HG03469 (cell line): ENCODE data around the gene GDPGP1.
A peak's percentile ranks its signal among the peaks of the same experiment; 100 is the strongest.
"Not testable (repeated sequence)": the region's sequence is repeated elsewhere in the genome, so short reads cannot be mapped to it uniquely, and the experiment has no call there.

Experiments
- ATAC-seq: cut with Tn5 transposase; IDR thresholded peaks from one replicate; pipeline ENCODE4 v1.9.1; 2021; ENCODE audit warnings: mild to moderate bottlenecking, moderate library complexity, moderate number of reproducible peaks; ENCODE audit not compliant: unreplicated experiment

GDPGP1 gene

GRCh38 chr15:90234096-90234988 is at the start of gene GDPGP1:
Gene GDPGP1, plus strand, starts transcription at chr15:90234209. Its CDS starts 6,700 bp downstream, at chr15:90240909.
- ATAC-seq, result peak; percentile 36

- no peak for ATAC-seq
Observed at GRCh38 chr15:90184786-90185704, 49.0 kb upstream of the GDPGP1 start.

GRCh38 chr15:90187257-90187868 is 46.6 kb upstream of the GDPGP1 start:
- no peak for ATAC-seq

- ATAC-seq, result not testable (repeated sequence)
Observed at GRCh38 chr15:90188065-90188464, 45.9 kb upstream of the GDPGP1 start.

- ATAC-seq, result no peak
Observed at GRCh38 chr15:90188914-90189748, 44.9 kb upstream of the GDPGP1 start.

GRCh38 chr15:90189781-90190467 is 44.1 kb upstream of the GDPGP1 start:
- ATAC-seq, result no peak

GRCh38 chr15:90190606-90191343 is 43.2 kb upstream of the GDPGP1 start:
- no peak for ATAC-seq

GRCh38 chr15:90191344-90191687 is 42.7 kb upstream of the GDPGP1 start:
- ATAC-seq, result no peak

GRCh38 chr15:90191794-90192509 is 42.1 kb upstream of the GDPGP1 start:
- peak; percentile 62 for ATAC-seq

- no peak for ATAC-seq
Observed at GRCh38 chr15:90192961-90193786, 40.8 kb upstream of the GDPGP1 start.

- ATAC-seq, result no peak
Observed at GRCh38 chr15:90194655-90195054, 39.4 kb upstream of the GDPGP1 start.

- no peak for ATAC-seq
Observed at GRCh38 chr15:90200534-90201129, 33.4 kb upstream of the GDPGP1 start.

GRCh38 chr15:90201130-90201943 is 32.7 kb upstream of the GDPGP1 start, which contains the start of gene SEMA4B:
Gene SEMA4B, plus strand, starts transcription at chr15:90201330. Its CDS starts 249 bp downstream, at chr15:90201579.
- peak; percentile 60 for ATAC-seq

- ATAC-seq, result no peak
Observed at GRCh38 chr15:90201944-90202375, 32.0 kb upstream of the GDPGP1 start.

GRCh38 chr15:90202929-90203328 is 31.1 kb upstream of the GDPGP1 start:
- no peak for ATAC-seq

- no peak for ATAC-seq
Observed at GRCh38 chr15:90203473-90203872, 30.5 kb upstream of the GDPGP1 start.
